Fibroblast of skin of right quadriceps (primary cell): Measurements from ENCODE around the gene TAPBP.
"Not testable (repeated sequence)": the region's sequence is repeated elsewhere in the genome, so short reads cannot be mapped to it uniquely, and the experiment has no call there.

Experiments used
- DNase-seq: peaks from one replicate; pipeline ENCODE4 v3.0.0-alpha.2; 2013

The TAPBP gene

GRCh38 chr6:33313709-33314514 lies at the start of gene TAPBP:
TAPBP (minus strand) TSS chr6:33314078; CDS start chr6:33314041, 37 bp downstream.
- DNase-seq = peak; percentile 59

DNA sequence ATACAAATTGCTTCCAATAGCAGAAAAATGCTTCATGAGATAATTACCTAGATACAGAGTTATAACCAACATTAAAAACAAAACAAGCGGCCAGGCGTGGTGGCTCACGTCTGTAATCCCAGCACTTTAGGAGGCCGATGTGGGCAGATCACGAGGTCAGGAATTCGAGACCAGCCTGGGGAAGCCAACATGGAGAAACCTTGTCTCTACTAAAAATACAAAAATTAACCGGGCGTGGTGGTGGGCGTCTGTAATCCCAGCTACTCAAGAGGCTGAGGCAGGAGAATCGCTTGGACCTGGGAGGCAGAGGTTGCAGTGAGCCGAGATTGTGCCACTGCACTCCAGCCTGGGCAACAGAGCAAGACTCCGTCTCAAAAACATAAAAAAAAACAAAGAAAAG lies 49.6 kb upstream of the TAPBP start:
- DNase-seq = not testable (repeated sequence)

- DNase-seq = no peak
Measured at GRCh38 chr6:33359331-33359730, 45.5 kb upstream of the TAPBP start.

- not testable (repeated sequence) for DNase-seq
Measured at GRCh38 chr6:33357160-33357871, 43.4 kb upstream of the TAPBP start.

- no peak for DNase-seq
Measured at GRCh38 chr6:33356295-33356694, 42.4 kb upstream of the TAPBP start.

DNA sequence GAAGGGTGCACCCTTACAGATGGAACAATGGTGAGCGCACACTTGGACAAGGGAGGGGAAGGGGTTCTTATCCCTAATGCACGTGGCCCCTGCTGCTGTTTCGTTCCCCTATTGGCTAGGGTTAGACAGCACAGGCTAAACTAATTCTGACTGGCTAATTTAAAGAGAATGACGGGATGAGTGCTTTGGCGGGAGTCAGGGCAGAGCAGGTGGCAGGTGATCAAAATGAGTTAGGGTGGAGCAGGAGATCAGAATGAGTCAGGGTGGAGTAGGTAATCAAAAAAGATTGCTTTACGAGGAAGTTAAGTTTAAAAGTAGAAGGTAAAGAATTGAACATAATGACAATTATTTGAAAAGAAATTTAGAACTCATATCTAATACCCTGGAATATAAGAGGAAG lies 42.0 kb upstream of the TAPBP start:
- DNase-seq = not testable (repeated sequence)

DNA sequence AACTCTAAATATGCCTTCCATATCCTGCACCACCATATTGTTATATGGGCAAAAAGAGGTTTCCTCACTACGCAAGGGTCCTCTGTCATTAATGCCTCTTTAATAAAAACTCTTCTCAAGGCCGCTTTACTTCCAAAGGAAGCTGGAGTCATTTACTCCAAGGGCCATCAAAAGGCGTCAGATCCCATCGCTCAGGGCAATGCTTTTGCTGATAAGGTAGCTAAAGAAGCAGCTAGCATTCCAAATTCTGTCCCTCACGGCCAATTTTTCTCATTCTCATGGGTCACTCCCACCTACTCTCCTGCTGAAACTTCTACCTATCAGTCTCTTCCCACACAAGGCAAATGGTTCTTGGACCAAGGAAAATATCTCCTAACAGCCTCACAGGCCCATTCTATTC lies 33.9 kb upstream of the TAPBP start:
- DNase-seq = no peak

DNA sequence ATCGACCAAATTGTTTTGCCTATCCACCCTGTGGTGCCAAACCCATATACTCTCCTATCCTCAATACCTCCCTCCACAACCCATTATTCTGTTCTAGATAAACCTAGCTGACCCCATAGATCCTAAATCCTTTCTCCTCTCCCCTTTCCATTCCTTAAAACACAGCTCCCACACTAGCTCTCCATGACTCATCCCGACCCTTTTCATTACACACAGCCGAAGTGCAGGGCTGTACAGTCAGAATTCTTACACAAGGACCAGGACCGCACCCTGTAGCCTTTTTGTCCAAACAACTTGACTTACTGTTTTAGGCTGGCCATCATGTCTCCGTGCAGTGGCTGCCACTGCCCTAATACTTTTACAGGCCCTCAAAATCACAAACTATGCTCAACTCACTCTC lies 33.1 kb upstream of the TAPBP start:
- DNase-seq = not testable (repeated sequence)

- DNase-seq = peak; percentile 78
Measured at GRCh38 chr6:33344701-33345697, 31.1 kb upstream of the TAPBP start.

GRCh38 chr6:33343953-33344611 lies 30.2 kb upstream of the TAPBP start:
- DNase-seq = no peak

- DNase-seq = not testable (repeated sequence)
Measured at GRCh38 chr6:33343606-33343952, 29.7 kb upstream of the TAPBP start.

- no peak for DNase-seq
Measured at GRCh38 chr6:33339193-33339592, 25.3 kb upstream of the TAPBP start.

DNA sequence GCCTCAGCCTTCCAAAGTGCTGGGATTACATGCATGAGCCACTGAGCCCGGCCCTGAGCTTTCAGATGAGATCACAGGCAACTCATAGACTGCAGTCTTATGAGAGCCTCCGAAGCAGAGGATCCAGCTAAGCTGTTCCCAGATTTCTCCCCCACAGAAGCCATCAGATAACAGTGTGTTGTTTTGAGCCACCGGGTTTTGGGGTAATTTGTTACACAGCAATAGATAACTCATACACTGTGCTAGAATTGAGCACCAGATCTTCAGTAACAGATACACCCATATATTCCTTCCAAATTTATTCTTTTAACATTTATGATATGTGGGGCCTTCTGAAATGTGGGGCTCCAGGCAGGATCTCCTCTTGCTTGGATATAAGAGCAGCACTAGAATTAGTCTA lies 22.6 kb upstream of the TAPBP start:
- DNase-seq = no peak

DNA sequence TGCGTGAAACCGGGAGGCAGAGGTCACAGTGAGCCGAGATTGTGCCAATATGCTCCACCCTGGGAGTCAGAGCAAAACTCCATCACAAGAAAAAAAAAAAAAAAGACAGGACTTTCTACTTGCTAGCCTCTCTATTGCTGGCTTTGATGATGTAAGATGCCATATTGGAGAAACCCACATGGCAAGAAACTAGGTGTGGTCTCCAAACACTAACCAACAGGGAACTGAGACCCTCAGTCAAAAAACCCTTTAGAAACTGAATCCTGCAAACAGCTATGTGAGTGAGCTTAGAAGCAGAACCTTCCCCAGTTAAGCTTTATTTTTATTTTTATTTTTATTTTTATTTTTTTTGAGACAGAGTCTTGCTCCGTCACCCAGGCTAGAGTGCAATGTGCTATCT lies 22.0 kb upstream of the TAPBP start:
- no peak for DNase-seq

- no peak for DNase-seq
Measured at GRCh38 chr6:33333666-33334065, 19.8 kb upstream of the TAPBP start.

GRCh38 chr6:33330736-33331135 lies 16.9 kb upstream of the TAPBP start:
- no peak for DNase-seq

- DNase-seq = no peak
Measured at GRCh38 chr6:33329058-33329457, 15.2 kb upstream of the TAPBP start.

DNA sequence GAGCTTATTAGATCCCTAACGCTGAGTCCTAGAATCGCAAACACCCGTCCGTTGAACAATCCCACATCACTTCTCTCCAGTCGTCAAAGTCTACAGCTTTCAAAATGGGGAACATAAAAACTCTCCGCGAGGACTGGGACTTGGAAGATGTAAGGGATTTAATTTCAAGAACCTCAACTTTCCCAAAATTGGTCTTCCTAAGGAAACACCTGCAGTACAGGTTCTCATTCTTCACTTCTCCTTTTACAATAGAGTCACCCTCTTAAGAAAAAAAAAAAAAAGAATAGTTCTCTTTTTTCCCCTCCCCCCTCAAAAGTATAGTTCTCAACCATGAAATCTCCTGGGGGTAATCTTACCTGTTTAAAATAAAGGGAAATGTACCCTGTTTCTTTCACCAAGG lies 10.2 kb upstream of the TAPBP start:
- no peak for DNase-seq

GRCh38 chr6:33323623-33323948 lies 9.7 kb upstream of the TAPBP start:
- DNase-seq = no peak

DNA sequence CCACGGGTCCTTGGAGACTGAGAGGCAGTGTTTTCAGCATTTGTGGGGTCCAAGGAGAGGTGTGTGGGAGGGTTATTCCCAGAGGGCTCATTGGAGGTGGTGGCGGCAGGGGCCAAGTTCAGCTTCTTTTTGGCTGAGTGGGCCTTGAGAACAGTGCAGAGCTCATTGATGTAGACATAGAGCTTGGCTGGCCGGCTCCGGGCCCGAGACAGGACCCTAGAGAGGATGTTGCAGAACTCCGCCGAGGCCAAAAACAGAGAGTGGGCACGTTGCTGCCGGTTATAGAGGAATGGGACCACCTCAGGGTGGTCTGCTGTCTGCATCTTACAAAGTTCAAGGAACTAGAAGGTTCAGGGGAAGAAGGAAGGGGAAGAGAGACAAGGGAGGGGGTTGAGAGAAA lies 7.3 kb upstream of the TAPBP start:
- DNase-seq = no peak

DNA sequence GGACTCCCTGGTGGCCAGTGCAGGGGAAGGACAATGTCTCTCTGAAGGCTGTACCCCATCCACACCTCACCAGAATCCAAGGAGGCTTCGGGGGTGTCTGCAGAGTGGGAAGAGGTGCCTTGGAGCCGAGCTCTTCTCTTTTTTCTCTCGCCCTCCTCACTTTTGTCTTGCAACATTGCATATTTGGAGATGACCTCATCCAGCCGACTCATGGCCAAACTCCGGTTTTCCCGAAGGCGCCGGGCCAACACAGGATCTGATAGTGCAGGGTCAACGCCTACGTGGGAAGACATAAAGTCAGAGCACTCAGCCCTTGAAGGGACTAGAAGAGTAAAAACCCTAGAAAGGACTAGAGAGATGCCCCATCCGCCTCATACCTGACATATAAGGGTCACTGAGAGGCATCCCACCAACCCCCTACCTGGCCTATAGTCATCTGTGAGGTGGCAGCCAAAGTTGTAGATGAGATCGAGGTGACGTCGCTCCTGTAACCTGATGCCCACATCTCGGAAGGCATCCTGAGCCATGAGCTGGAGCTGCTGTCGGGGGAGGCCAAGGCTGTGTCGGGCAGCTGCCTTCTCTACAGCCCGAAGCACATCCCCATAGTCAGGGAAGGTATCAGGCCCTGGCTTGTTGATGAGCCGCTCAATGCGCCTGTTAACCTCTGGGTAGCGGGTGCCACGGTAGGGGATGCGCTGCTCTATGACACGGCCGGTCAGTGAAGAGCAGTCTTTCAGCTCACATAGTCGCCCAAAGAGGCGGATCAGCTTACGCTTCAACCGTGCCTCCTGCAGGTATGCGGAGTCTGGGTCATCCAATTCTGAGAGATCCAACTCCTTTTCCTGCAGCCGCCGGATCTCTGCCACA lies 6.7 kb upstream of the TAPBP start:
- peak; percentile 83 for DNase-seq

DNA sequence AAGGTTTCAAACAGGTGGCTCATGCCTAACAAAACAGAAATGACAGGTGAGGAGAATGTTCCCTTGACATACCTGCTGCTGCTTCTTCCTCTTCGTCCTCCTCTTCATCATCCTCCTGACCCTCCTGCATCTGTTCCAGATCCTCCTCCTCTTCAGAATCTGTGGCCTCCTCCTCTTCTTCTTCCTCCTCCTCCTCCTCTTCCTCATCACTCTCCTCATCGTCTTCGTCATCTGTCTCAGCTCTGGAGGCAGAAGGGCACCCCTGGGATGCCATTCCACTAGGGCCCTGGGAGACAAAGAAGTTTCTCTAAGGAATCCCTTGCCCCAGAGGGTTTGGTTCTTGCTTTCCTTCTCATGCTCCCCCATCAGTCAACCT lies 6.0 kb upstream of the TAPBP start:
- DNase-seq = no peak
